Measurements from ENCODE around the gene TNS1. TPM values are rescaled to one million over a fixed set of nuclear protein-coding genes. Genes with fewer than 3 reads are reported as not detected.

Gene TNS1
- total RNA-seq, 1 experiment from 2014 or later = 6.2 TPM

GRCh38 chr2:217929757-217930707, 72.8 kb downstream of the TNS1 start:
- Histone ChIP-seq H3K4me1 (ENCODE audit: control insufficient read depth in 1 of 2, insufficient read depth in 2 of 2, low read length in 2 of 2) (no peaks in the 10 kb centered on the region), H2AFZ (ENCODE audit: low read depth, low read length, poor library complexity, severe bottlenecking) (no peak overlapping the region), H3K9ac (ENCODE audit: low read length) (no peak overlapping the region), H3K4me3 (replicated peaks in 1 of 2; ENCODE audit: low read depth in 1 of 2, low read length in 2 of 2) (no peak overlapping the region), H3K36me3 (ENCODE audit: control insufficient read depth in 1 of 2, insufficient read depth in 2 of 2, low read length in 2 of 2) (no peaks in the 10 kb centered on the region), H3K79me2 (ENCODE audit: insufficient read depth, low read length) (no peaks in the 10 kb centered on the region), H3K9me3 (ENCODE audit: control insufficient read depth in 1 of 2, insufficient read depth in 1 of 2, low read depth in 1 of 2, low read length in 2 of 2) (no peaks in the 10 kb centered on the region), H3K9me2 (ENCODE audit: insufficient read depth) (no peaks in the 10 kb centered on the region), H3K27me3 (ENCODE audit: insufficient read depth, low read length) (no peaks in the 10 kb centered on the region), H3K4me2 (ENCODE audit: low read length) (no peak overlapping the region), H4K20me1 (ENCODE audit: insufficient read depth) (no peaks in the 10 kb centered on the region), H3K27ac (ENCODE audit: low read depth, low read length) (no peak overlapping the region)
- intact Hi-C loops (cut with micrococcal nuclease) = loop anchor here (5.0 kb wide), 1 partner anchor 57 kb away; no protein-coding TSS in a partner anchor
- RAD21 ChIA-PET (ENCODE audit: low non-redundant PET in 1 of 2, low total read pairs in 2 of 2, uncharacterized antibody in 2 of 2, unreplicated experiment in 2 of 2) = no interaction called here
- BruUV-seq (replicated peaks) = no TSS peak
- ATAC-seq (no peak), DNase-seq (ENCODE audit: low read depth, low spot score) (no peak)
- no peak for TF ChIP-seq CTCF (IDR thresholded peaks at IDR 0.05 in 2 of 3, conservative IDR thresholded peaks at IDR 0.05 in 1 of 3; ENCODE audit: borderline replicate concordance in 1 of 3, insufficient read depth in 1 of 3, low read depth in 2 of 3, low read length in 2 of 3)
- no peak for TF ChIP-seq CEBPB (IDR thresholded peaks at IDR 0.05; ENCODE audit: low read depth)
- TF ChIP-seq REST (IDR thresholded peaks at IDR 0.05; ENCODE audit: low read depth) = no peak
- TF ChIP-seq ATF3 (IDR thresholded peaks at IDR 0.05) = no peak
- TF ChIP-seq TCF7L2 (IDR thresholded peaks at IDR 0.05; ENCODE audit: borderline replicate concordance, extremely low read depth, insufficient read depth, insufficient read length) = no peak
- no peak for TF ChIP-seq MAX (IDR thresholded peaks at IDR 0.05)
- TF ChIP-seq ZNF274 (IDR thresholded peaks at IDR 0.05; ENCODE audit: low read depth, low read length) = no peak
- no peak for TF ChIP-seq ELF1 (IDR thresholded peaks at IDR 0.05; ENCODE audit: borderline replicate concordance, low read depth)
- TF ChIP-seq EZH2 (IDR thresholded peaks at IDR 0.05) = no peak
- POLR2A ChIA-PET = no interaction called here
- CTCF ChIA-PET = interaction anchor here (0.7 kb wide), 1 partner anchor 64 kb away, joined by 3 read pairs; no protein-coding TSS in a partner anchor

All from HCT116 (cell line).